22Rv1 (cell line): Measurements from ENCODE around the gene SEZ6L.

Source experiments
- CTCF ChIP-seq: fragments of 450-650 bp; IDR thresholded peaks from 2 replicates; pipeline ENCODE4 v1.5.1; 2017; ENCODE audit warnings: mild to moderate bottlenecking
- ZFX ChIP-seq: fragments of 450-650 bp; IDR thresholded peaks from 2 replicates; pipeline ENCODE4 v1.6.1; 2017; ENCODE audit warnings: antibody characterized with exemption, borderline replicate concordance

DNA sequence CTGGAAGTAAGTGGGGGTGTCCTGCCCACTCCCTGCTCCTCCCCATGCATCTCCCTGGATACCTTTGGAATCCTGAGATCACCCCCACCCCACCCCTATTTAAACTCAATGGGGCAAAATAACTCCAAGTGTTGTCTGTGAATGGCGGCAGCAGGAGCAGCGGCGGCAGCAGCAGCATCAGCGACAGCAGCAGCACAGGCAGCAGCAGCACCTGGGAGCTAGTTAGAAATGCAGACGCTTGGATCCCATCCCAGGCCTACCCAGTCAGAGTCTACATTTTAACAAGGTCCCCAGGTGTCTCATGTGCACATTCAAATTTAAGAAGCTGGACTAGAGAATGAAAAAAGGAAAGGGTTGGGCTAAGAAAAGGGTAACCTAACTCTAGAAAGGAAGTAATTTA lies 82.6 kb downstream of the SEZ6L start:
- TF ChIP-seq CTCF = no peak
- no peak for TF ChIP-seq ZFX
